Neutrophil (primary cell): ENCODE data around the gene FIBIN.

ENCODE experiments used
- H3K27ac ChIP-seq: fragments of 200-600 bp; sonication (generic); 2 replicates; pipeline ENCODE4 v1.5.1; 2016; ENCODE audit warnings: mild to moderate bottlenecking, moderate library complexity
- H3K27me3 ChIP-seq: fragments of 200-600 bp; sonication (generic); 2 replicates; pipeline ENCODE4 v1.6.0; 2016; ENCODE audit warnings: mild to moderate bottlenecking
- H3K36me3 ChIP-seq: fragments of 200-600 bp; sonication (generic); 2 replicates; pipeline ENCODE4 v1.5.1; 2017
- H3K4me1 ChIP-seq, 2 experiments: fragments of 200-600 bp in 1 of 2; sonication (generic) in 1 of 2; 1 replicate in 1 of 2; 2 replicates in 1 of 2; pipeline versions ENCODE4 v1.5.1 to v1.6.1; 2013 to 2016; ENCODE audit warnings: low read depth in 1 of 2, low read length in 1 of 2, mild to moderate bottlenecking in 1 of 2, moderate library complexity in 1 of 2; ENCODE audit not compliant: control insufficient read depth in 1 of 2, insufficient read depth in 1 of 2
- H3K4me3 ChIP-seq, 2 experiments: fragments of 200-600 bp in 1 of 2; sonication (generic) in 1 of 2; 1 replicate in 1 of 2; 2 replicates in 1 of 2; pipeline ENCODE4 v1.5.1; 2013 to 2016; ENCODE audit warnings: low read depth in 1 of 2, low read length in 1 of 2, mild to moderate bottlenecking in 1 of 2, moderate library complexity in 1 of 2
- H3K9me3 ChIP-seq: fragments of 200-600 bp; sonication (generic); 2 replicates; pipeline ENCODE4 v1.5.1; 2016
- CTCF ChIP-seq: fragments of 200-600 bp; sonication (generic); IDR thresholded peaks from 2 replicates; pipeline ENCODE4 v1.5.1; 2016; ENCODE audit warnings: antibody characterized with exemption

FIBIN gene

DNA sequence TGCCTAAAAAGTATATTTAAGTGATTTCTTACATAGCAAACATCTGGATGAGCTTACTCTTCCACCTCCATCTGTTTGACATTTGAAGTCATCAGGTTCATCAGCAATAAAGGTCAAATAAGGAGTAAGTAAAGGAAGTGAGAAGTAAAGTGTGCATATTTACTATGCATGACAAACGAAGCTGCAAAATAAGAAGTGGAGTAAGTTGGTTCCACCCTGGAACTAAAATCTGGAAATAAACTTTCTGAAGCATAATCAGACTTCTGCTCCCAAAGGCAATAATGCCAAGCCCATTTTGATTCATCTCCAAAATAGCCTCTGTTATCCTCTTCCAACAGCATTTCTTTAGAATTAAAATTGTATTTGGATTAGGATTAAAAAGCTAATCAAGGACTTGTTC lies 8.4 kb upstream of the FIBIN start:
- H3K36me3 ChIP-seq, result no peaks in the 10 kb centered on the region
- H3K9me3 ChIP-seq, result no peaks in the 10 kb centered on the region
- no peak for TF ChIP-seq CTCF
- H3K27ac ChIP-seq, result no peak overlapping the region
- H3K27me3 ChIP-seq, result no peaks in the 10 kb centered on the region
- H3K4me3 ChIP-seq, result no peak overlapping the region
- H3K4me1 ChIP-seq, result no peaks in the 10 kb centered on the region

DNA sequence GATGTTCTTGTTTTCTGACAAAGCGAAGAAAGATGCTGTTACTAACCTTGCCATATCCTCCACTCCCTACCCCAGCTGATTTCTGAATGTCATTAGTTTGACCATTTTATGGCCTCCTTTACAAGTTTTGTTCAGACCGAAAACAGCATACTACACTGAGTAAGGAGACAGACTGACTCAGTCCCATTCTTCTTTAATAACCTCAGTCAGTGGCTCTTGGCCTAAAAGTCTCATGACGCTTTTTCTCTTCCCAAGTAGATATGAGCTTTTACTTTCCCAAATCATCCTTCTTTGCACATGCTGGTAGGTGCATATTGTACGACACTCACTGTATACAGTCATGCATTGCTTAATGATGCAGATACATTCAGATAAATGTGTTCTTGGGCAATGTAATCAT lies 8.0 kb upstream of the FIBIN start:
- H3K27me3 ChIP-seq, result no peaks in the 10 kb centered on the region
- no peak for TF ChIP-seq CTCF
- H3K4me3 ChIP-seq, result no peak overlapping the region
- H3K9me3 ChIP-seq, result no peaks in the 10 kb centered on the region
- no peaks in the 10 kb centered on the region for H3K36me3 ChIP-seq
- no peaks in the 10 kb centered on the region for H3K4me1 ChIP-seq
- H3K27ac ChIP-seq, result no peak overlapping the region

- no peaks in the 10 kb centered on the region for H3K27me3 ChIP-seq
- H3K9me3 ChIP-seq, result no peaks in the 10 kb centered on the region
- H3K27ac ChIP-seq, result no peak overlapping the region
- no peak for TF ChIP-seq CTCF
- H3K4me1 ChIP-seq, result no peaks in the 10 kb centered on the region
- H3K36me3 ChIP-seq, result no peaks in the 10 kb centered on the region
- H3K4me3 ChIP-seq, result no peak overlapping the region
Measured at GRCh38 chr11:26987272-26987671, 6.6 kb upstream of the FIBIN start.

- Histone ChIP-seq H3K9me3 (no peaks in the 10 kb centered on the region), H3K36me3 (no peaks in the 10 kb centered on the region), H3K27me3 (no peaks in the 10 kb centered on the region), H3K4me1 (no peaks in the 10 kb centered on the region), H3K4me3 (no peak overlapping the region), H3K27ac (no peak overlapping the region)
- TF ChIP-seq CTCF, result no peak
Measured at GRCh38 chr11:26987731-26988130, 6.2 kb upstream of the FIBIN start.

DNA sequence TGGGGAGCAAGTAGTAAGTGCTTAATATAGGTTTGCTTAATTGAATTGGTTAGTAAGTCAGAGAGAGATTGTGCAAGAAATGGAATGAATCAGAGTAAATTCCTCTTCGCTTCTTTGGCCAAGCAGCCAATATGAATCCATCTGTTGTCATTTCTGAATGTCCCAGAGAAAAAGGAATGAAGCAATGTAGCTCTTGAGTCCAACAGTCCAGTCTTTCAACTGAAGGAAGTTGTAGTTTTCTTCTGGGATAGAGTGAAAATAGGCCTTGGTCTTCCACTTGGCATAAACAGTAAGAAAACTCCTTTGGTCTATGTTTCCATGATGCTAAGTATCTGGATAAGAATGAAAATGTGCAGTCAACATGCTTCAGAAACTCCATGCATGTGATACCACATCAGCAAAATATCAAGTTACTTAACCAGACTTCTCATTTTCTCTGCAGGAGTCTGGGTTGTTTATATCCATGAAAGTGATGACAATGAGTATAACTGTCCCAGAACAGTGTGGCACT lies 1.8 kb upstream of the FIBIN start:
- H3K27ac ChIP-seq, result no peak overlapping the region
- no peaks in the 10 kb centered on the region for H3K27me3 ChIP-seq
- H3K9me3 ChIP-seq, result no peaks in the 10 kb centered on the region
- no peaks in the 10 kb centered on the region for H3K4me1 ChIP-seq
- TF ChIP-seq CTCF, result no peak
- no peak overlapping the region for H3K4me3 ChIP-seq
- no peaks in the 10 kb centered on the region for H3K36me3 ChIP-seq

DNA sequence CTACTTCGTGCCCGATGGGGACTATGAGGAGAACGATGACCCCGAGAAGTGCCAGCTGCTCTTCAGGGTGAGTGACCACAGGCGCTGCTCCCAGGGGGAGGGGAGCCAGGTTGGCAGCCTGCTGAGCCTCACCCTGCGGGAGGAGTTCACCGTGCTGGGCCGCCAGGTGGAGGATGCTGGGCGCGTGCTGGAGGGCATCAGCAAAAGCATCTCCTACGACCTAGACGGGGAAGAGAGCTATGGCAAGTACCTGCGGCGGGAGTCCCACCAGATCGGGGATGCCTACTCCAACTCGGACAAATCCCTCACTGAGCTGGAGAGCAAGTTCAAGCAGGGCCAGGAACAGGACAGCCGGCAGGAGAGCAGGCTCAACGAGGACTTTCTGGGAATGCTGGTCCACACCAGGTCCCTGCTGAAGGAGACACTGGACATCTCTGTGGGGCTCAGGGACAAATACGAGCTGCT lies 751 bp downstream of the FIBIN start:
- no peak for TF ChIP-seq CTCF
- Histone ChIP-seq H3K27ac (no peak overlapping the region), H3K4me1 (no peaks in the 10 kb centered on the region), H3K4me3 (no peak overlapping the region), H3K9me3 (no peaks in the 10 kb centered on the region), H3K36me3 (no peaks in the 10 kb centered on the region), H3K27me3 (no peaks in the 10 kb centered on the region)
